Kasumi-1 (cell line): ENCODE results near the gene SPRR5.

Experiments used
- DNase-seq, 2 experiments: peaks; one replicate each; lab custom pipeline; 2025; lab: John Stamatoyannopoulos, UW

The SPRR5 gene

GRCh38 chr1:152983234-152983633, 36.2 kb downstream of the SPRR5 start:
- DNase-seq: no peak

- no peak for DNase-seq
Observed at GRCh38 chr1:152983743-152984142, 36.7 kb downstream of the SPRR5 start, which contains the start of gene SPRR1A. SPRR1A (plus strand) TSS chr1:152984081; CDS start chr1:152985231, 1,150 bp downstream.

- DNase-seq: no peak
Observed at GRCh38 chr1:152986578-152986977, 39.6 kb downstream of the SPRR5 start.

- DNase-seq: no peak
Observed at GRCh38 chr1:152993186-152993585, 46.2 kb downstream of the SPRR5 start.

- no peak for DNase-seq
Observed at GRCh38 chr1:152995842-152996241, 48.8 kb downstream of the SPRR5 start.

- no peak for DNase-seq
Observed at GRCh38 chr1:152996633-152997400, 49.8 kb downstream of the SPRR5 start.

GRCh38 chr1:152997901-152998300, 50.9 kb downstream of the SPRR5 start:
- DNase-seq: no peak

GRCh38 chr1:152998476-152998875, 51.5 kb downstream of the SPRR5 start:
- DNase-seq: no peak
